GM12801 (cell line): ENCODE measurements around the gene DLK1.

Experiments
- TF ChIP-seq, protein P1 (sequence below): IDR thresholded peaks from one replicate; pipeline ENCODE4 v1.5.1; 2011; ENCODE audit warnings: control low read depth; ENCODE audit not compliant: insufficient read length; ENCODE audit errors: extremely low read depth

DLK1 gene

GRCh38 chr14:100780646-100781355 is 54.1 kb downstream of the DLK1 start:
- TF ChIP-seq, protein P1, sequence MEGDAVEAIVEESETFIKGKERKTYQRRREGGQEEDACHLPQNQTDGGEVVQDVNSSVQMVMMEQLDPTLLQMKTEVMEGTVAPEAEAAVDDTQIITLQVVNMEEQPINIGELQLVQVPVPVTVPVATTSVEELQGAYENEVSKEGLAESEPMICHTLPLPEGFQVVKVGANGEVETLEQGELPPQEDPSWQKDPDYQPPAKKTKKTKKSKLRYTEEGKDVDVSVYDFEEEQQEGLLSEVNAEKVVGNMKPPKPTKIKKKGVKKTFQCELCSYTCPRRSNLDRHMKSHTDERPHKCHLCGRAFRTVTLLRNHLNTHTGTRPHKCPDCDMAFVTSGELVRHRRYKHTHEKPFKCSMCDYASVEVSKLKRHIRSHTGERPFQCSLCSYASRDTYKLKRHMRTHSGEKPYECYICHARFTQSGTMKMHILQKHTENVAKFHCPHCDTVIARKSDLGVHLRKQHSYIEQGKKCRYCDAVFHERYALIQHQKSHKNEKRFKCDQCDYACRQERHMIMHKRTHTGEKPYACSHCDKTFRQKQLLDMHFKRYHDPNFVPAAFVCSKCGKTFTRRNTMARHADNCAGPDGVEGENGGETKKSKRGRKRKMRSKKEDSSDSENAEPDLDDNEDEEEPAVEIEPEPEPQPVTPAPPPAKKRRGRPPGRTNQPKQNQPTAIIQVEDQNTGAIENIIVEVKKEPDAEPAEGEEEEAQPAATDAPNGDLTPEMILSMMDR: no peak

GRCh38 chr14:100781952-100782351 is 55.3 kb downstream of the DLK1 start:
- TF ChIP-seq, protein P1: no peak

DNA sequence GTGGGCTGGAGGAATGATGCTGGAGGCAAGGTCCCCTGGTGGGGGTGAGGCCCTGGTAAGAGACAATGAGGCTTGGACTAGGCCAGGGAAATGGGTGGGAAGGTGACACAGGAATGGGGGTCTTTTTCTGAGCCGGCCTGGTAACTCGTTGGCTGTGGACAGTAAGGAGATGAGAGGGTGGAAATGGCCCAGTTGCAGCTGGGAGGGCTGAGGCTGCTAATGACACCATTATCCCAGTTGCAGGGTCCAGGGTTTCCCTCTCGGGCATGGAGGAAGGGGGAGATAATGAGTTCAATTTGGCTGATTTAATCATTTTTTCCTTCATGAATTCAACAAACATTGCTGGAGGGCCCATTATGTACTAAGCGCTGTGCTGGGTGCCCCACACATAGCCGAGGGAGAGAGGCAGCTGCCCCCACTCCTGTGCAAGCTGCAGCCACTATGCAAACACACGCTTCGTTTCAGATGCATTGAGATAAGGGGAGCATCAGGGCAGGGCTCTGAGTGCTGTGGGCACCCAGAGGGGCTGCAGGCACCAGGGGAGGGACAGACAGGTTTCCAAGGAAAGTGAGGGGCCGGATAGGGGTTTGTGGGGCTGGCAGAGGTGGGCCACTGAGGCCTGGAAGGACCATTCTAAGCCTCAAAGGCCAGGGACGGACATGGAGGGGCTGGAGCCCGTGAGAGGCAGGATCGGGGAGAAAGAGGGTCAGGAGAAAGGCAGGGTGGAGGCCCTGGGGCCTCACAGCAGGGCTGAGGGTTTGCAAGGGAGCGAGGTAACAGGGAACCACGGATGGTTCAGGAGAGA is 56.0 kb downstream of the DLK1 start:
- TF ChIP-seq, protein P1: no peak

DNA sequence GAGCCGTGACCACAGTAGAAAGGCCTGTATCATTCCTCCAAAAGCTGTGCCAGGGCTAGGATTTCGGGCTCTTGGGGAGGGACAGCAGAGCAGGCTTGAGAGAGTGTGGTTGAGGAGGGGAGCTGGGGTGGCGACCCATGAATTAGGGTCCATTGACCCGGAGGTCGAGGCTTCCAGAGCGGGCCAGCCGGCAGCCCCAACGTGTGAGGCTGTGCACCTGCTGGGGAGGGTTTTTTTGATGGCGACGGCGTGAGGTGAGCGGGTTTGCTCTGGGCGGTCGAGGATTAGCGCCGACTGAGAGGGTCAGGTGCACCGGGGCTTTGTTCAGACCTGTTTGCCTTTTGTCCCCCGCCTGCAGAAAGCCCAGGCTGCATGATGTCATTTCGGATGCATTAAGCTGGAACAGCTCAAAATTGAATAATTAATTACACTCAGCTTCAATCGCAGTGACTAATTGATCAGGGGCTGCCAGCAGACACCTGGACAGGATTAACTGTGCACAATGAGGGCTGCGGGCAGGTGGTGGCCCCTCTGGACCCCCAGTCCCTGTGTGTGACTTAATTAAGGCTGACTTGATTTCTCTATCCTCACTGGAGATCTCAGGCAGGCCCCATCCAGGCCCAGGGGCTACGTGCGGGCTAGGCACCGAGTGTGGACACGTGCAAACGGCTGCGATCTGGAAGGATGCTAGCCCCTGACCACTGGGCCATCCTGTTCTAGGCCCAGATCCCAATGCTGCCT is 57.1 kb downstream of the DLK1 start:
- TF ChIP-seq, protein P1: no peak

- TF ChIP-seq, protein P1: no peak
Measured at GRCh38 chr14:100784523-100785337, 58.0 kb downstream of the DLK1 start.

DNA sequence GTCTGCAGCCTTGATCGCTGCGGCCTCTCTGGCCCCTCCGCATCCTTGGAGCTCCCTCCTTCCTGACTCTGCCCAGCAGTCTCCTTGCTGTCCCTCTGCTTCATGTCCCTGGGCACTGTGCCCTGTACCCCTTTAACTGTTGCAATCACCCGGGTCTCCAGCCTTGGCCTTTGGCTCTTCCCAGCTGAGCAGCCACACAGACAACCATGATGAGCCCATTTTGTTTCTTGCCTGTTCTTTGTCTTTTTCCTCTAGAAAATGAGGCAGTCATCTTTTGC is 58.6 kb downstream of the DLK1 start:
- TF ChIP-seq, protein P1: no peak

DNA sequence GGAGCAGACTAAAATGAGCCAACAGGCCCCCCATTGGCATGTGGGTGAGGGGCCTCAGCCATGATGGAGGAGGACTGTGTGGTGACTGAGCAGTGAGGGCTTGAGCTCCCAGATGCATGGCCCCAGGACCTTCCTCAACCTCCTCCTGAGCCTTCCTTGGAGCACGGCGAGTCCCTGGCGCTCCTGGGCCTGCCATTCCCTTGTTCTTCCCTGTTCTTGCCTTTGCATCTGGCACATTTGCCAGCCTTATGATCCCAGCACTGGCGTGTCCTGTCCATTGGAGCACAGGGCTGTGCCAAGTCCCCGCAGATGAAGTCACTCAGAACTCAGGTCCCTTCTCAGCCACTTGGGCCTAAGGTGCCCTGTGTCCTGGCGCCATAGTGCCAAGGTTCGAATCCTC is 58.9 kb downstream of the DLK1 start:
- TF ChIP-seq, protein P1: no peak
